ENCODE measurements around the gene NCAPG2. TPM values are rescaled to one million over a fixed set of nuclear protein-coding genes. Genes with fewer than 3 reads are reported as not detected.

NCAPG2 gene
- total and polyA plus RNA-seq, 2 of the 13 experiments (the other 11 are each of a cell fraction or from before 2014, with no cell fraction given): 15.1 to 30.7 TPM

DNA sequence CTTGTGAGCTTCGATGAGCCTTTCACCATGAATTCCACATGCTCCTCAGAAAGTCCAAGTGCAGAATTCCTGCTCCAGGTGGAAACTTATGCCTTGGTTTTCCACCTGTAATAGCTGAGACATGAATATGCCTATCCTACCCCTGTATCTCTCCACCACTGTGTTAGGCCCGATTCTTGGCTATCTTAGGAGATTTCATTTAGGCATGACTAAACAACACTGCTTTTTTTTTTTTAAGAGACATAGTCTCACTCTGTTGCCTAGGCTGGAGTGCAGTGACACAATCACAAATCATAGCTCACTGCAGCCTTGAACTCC lies 57.2 kb downstream of the NCAPG2 start:
- 81% methylated on average over 2 of the region's 2 CpGs for WGBS (ENCODE audit: low lambda C conversion rate)
- DNase-seq (ENCODE audit: low spot score) (no peak), FAIRE-seq (no peak), ATAC-seq (peak; percentile 23; the same call in 2 of the 3 replicates)
- H3K27ac ChIP-seq (ENCODE audit: extremely low read length, insufficient read depth, low read length): peak overlapping the region; percentile 5
- H3K36me3 ChIP-seq (replicated peaks in 1 of 2; ENCODE audit: control insufficient read depth in 1 of 2, insufficient read depth in 2 of 2, low read length in 2 of 2): peaks cover 11 to 52% of the 10 kb centered on the region in 2 experiments
- no peak overlapping the region for H2AFZ ChIP-seq (ENCODE audit: low read length)
- TF ChIP-seq, protein P1, sequence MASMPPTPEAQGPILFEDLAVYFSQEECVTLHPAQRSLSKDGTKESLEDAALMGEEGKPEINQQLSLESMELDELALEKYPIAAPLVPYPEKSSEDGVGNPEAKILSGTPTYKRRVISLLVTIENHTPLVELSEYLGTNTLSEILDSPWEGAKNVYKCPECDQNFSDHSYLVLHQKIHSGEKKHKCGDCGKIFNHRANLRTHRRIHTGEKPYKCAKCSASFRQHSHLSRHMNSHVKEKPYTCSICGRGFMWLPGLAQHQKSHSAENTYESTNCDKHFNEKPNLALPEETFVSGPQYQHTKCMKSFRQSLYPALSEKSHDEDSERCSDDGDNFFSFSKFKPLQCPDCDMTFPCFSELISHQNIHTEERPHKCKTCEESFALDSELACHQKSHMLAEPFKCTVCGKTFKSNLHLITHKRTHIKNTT (CRISPR knock-in tag; IDR thresholded peaks at IDR 0.05): no peak
- TF ChIP-seq HDAC1 (CRISPR knock-in tag; IDR thresholded peaks at IDR 0.05): no peak
- TF ChIP-seq, protein P2, sequence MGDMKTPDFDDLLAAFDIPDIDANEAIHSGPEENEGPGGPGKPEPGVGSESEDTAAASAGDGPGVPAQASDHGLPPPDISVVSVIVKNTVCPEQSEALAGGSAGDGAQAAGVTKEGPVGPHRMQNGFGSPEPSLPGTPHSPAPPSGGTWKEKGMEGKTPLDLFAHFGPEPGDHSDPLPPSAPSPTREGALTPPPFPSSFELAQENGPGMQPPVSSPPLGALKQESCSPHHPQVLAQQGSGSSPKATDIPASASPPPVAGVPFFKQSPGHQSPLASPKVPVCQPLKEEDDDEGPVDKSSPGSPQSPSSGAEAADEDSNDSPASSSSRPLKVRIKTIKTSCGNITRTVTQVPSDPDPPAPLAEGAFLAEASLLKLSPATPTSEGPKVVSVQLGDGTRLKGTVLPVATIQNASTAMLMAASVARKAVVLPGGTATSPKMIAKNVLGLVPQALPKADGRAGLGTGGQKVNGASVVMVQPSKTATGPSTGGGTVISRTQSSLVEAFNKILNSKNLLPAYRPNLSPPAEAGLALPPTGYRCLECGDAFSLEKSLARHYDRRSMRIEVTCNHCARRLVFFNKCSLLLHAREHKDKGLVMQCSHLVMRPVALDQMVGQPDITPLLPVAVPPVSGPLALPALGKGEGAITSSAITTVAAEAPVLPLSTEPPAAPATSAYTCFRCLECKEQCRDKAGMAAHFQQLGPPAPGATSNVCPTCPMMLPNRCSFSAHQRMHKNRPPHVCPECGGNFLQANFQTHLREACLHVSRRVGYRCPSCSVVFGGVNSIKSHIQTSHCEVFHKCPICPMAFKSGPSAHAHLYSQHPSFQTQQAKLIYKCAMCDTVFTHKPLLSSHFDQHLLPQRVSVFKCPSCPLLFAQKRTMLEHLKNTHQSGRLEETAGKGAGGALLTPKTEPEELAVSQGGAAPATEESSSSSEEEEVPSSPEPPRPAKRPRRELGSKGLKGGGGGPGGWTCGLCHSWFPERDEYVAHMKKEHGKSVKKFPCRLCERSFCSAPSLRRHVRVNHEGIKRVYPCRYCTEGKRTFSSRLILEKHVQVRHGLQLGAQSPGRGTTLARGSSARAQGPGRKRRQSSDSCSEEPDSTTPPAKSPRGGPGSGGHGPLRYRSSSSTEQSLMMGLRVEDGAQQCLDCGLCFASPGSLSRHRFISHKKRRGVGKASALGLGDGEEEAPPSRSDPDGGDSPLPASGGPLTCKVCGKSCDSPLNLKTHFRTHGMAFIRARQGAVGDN (CRISPR knock-in tag; IDR thresholded peaks at IDR 0.05): 0 out of 2 replicates have a peak, but pooled peaks have one; percentile 32
- no peak for TF ChIP-seq CBX2 (IDR thresholded peaks at IDR 0.05; ENCODE audit: low read depth, low read length)
- no peak for TF ChIP-seq CBX2 (CRISPR knock-in tag; IDR thresholded peaks at IDR 0.05; ENCODE audit: low read depth)
- TF ChIP-seq HHEX (CRISPR knock-in tag; IDR thresholded peaks at IDR 0.05): no peak
- TF ChIP-seq, protein P3, sequence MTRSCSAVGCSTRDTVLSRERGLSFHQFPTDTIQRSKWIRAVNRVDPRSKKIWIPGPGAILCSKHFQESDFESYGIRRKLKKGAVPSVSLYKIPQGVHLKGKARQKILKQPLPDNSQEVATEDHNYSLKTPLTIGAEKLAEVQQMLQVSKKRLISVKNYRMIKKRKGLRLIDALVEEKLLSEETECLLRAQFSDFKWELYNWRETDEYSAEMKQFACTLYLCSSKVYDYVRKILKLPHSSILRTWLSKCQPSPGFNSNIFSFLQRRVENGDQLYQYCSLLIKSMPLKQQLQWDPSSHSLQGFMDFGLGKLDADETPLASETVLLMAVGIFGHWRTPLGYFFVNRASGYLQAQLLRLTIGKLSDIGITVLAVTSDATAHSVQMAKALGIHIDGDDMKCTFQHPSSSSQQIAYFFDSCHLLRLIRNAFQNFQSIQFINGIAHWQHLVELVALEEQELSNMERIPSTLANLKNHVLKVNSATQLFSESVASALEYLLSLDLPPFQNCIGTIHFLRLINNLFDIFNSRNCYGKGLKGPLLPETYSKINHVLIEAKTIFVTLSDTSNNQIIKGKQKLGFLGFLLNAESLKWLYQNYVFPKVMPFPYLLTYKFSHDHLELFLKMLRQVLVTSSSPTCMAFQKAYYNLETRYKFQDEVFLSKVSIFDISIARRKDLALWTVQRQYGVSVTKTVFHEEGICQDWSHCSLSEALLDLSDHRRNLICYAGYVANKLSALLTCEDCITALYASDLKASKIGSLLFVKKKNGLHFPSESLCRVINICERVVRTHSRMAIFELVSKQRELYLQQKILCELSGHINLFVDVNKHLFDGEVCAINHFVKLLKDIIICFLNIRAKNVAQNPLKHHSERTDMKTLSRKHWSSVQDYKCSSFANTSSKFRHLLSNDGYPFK (CRISPR knock-in tag; IDR thresholded peaks at IDR 0.05; ENCODE audit: borderline replicate concordance): 0 out of 2 replicates have a peak, but pooled peaks have one; percentile 1
- H3K4me2 ChIP-seq (ENCODE audit: low read depth, low read length): no peak overlapping the region
- no peak overlapping the region for H3K9ac ChIP-seq (ENCODE audit: insufficient read depth, low read depth, low read length)
- H3K79me2 ChIP-seq (ENCODE audit: insufficient read depth, low read length): peaks cover 6% of the 10 kb centered on the region
- no peaks in the 10 kb centered on the region for H3K9me3 ChIP-seq (ENCODE audit: low read length)
- H4K20me1 ChIP-seq (ENCODE audit: insufficient read depth, low read length): no peaks in the 10 kb centered on the region
- in situ Hi-C loops (cut with HindIII; ENCODE audit: extremely low pct_ligation_motif_present, low pct_unique_long_range_greater_than_20kb): no loop called here
- CTCF ChIA-PET (ENCODE audit: low intra/inter-chr PET ratio, low total read pairs): interaction anchor here (1.6 kb wide), 1 partner anchor 75 kb away, joined by 4 read pairs; no protein-coding TSS in a partner anchor
- H3K4me3 ChIP-seq (replicated peaks in 1 of 3; ENCODE audit: insufficient read depth in 1 of 3, low read depth in 2 of 3, low read length in 3 of 3): no peak overlapping the region
- H3K27me3 ChIP-seq (ENCODE audit: control insufficient read depth in 1 of 2, insufficient read depth in 2 of 2, low read length in 2 of 2): no peaks in the 10 kb centered on the region
- POLR2A ChIA-PET: interaction anchor here (0.8 to 2.1 kb wide), 3 partner anchors 10 to 67 kb away, joined by 3 to 12 read pairs (median 7); no protein-coding TSS in a partner anchor
- intact Hi-C loops (cut with micrococcal nuclease; ENCODE audit: unreplicated experiment): loop anchor here (5.0 kb wide), 2 partner anchors 55 to 150 kb away; no protein-coding TSS in a partner anchor
- H3K4me1 ChIP-seq (ENCODE audit: insufficient read depth, low read length): peaks cover 42% of the 10 kb centered on the region
- BruUV-seq (replicated peaks): no TSS peak

Measured in HepG2 (cell line).